SU-DHL-6 (cell line): ENCODE data around the gene DYNC2H1.

ENCODE experiments used
- H2AFZ ChIP-seq: fragments of 200-600 bp; sonication (generic); 2 replicates; pipeline ENCODE4 v1.6.1; 2014; ENCODE audit warnings: low read depth, mild to moderate bottlenecking, moderate library complexity, mixed read lengths, antibody characterized with exemption, low read length; ENCODE audit not compliant: severe bottlenecking
- H3F3A ChIP-seq: fragments of 200-600 bp; shearing (Covaris generic); 2 replicates; pipeline ENCODE4 v1.6.0; 2016; ENCODE audit warnings: antibody characterized with exemption, mild to moderate bottlenecking; ENCODE audit not compliant: insufficient read depth
- H3K27ac ChIP-seq: fragments of 200-600 bp; sonication (generic); 2 replicates; pipeline ENCODE4 v1.5.1; 2016; ENCODE audit warnings: low read depth, mild to moderate bottlenecking, low read length, moderate library complexity, mixed read lengths
- H3K27me3 ChIP-seq: fragments of 200-600 bp; sonication (generic), shearing (Covaris generic); 2 replicates; pipeline ENCODE4 v1.6.0; 2014; ENCODE audit warnings: mild to moderate bottlenecking, low read length
- H3K36me3 ChIP-seq: fragments of 200-600 bp; sonication (generic); 2 replicates; pipeline ENCODE4 v1.6.1; 2014; ENCODE audit warnings: mild to moderate bottlenecking, low read length, mixed read lengths
- H3K4me2 ChIP-seq: fragments of 300-600, 200-600 bp; shearing (Covaris generic), sonication (generic); 2 replicates; pipeline ENCODE4 v1.6.0; 2014; ENCODE audit warnings: low read length, low read depth, mild to moderate bottlenecking; ENCODE audit not compliant: poor library complexity, severe bottlenecking
- H3K4me3 ChIP-seq: fragments of 200-600 bp; sonication (generic); 2 replicates; pipeline ENCODE4 v1.5.1; 2014; ENCODE audit warnings: antibody characterized with exemption, low read length, mild to moderate bottlenecking, mixed read lengths; ENCODE audit not compliant: insufficient read depth, poor library complexity, severe bottlenecking
- H3K79me2 ChIP-seq: fragments of 200-600 bp; sonication (generic); 2 replicates; pipeline ENCODE4 v1.6.1; 2014; ENCODE audit warnings: mild to moderate bottlenecking, low read length, moderate library complexity; ENCODE audit not compliant: insufficient read depth
- H3K9ac ChIP-seq: fragments of 200-600 bp; sonication (generic); 2 replicates; pipeline ENCODE4 v1.7.0; 2014; ENCODE audit warnings: mild to moderate bottlenecking, low read length
- H3K9me2 ChIP-seq: fragments of 200-600 bp; sonication (generic); replicated peaks from 2 replicates; pipeline ENCODE4 v1.6.1; 2014; ENCODE audit warnings: low read length; ENCODE audit not compliant: insufficient read depth
- H3K9me3 ChIP-seq: fragments of 200-600 bp; sonication (generic); 2 replicates; pipeline ENCODE4 v1.6.1; 2014; ENCODE audit warnings: low read length, mixed read lengths; ENCODE audit not compliant: insufficient read depth
- H4K20me1 ChIP-seq: fragments of 200-600 bp; sonication (generic); 2 replicates; pipeline ENCODE4 v1.6.1; 2014; ENCODE audit warnings: low read depth, mild to moderate bottlenecking, antibody characterized with exemption, low read length, moderate library complexity, mixed read lengths
- EZH2phosphoT487 ChIP-seq: fragments of 200-600 bp; sonication (generic), shearing (Covaris generic); conservative IDR thresholded peaks from 2 replicates; pipeline ENCODE4 v1.6.1; 2018; ENCODE audit warnings: mild to moderate bottlenecking, antibody characterized with exemption, low read length, moderate library complexity, mixed read lengths
- TF ChIP-seq, protein P1 (sequence below): fragments of 200-600 bp; sonication (generic); IDR thresholded peaks from one replicate; pipeline ENCODE4 v1.5.1; 2017; ENCODE audit warnings: antibody characterized with exemption, mild to moderate bottlenecking, low read length, moderate library complexity; ENCODE audit not compliant: insufficient read depth, poor library complexity, severe bottlenecking

Gene DYNC2H1

DNA sequence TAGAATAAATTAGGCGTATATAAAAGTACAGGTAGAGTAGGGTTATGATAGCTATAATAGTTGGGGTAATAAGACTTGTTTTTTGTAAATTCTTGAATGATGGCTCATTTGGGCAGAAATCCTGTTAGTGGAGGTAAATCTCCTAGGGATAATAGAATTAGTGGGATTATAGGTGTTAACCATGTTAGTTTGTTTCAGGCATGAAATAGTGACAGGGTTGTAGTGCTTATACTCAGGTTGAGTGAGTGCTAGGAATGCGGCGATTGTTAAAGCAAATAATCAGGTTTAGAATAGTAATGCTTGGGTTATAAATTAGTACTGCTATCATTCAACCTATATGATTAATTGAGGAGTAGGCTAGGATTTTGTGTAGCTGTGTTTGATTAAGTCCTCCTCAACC lies 297.1 kb downstream of the DYNC2H1 start:
- H3K4me2 ChIP-seq, result no peak overlapping the region
- H3K9ac ChIP-seq, result no peak overlapping the region
- no peaks in the 10 kb centered on the region for H3K9me2 ChIP-seq
- H3K9me3 ChIP-seq, result no peaks in the 10 kb centered on the region
- H3K4me3 ChIP-seq, result no peak overlapping the region
- H3K36me3 ChIP-seq, result no peaks in the 10 kb centered on the region
- no peaks in the 10 kb centered on the region for H3K27me3 ChIP-seq
- H2AFZ ChIP-seq, result no peak overlapping the region
- H3F3A ChIP-seq, result no peaks in the 10 kb centered on the region
- H3K79me2 ChIP-seq, result no peaks in the 10 kb centered on the region
- no peak for TF ChIP-seq EZH2phosphoT487
- TF ChIP-seq, protein P1, sequence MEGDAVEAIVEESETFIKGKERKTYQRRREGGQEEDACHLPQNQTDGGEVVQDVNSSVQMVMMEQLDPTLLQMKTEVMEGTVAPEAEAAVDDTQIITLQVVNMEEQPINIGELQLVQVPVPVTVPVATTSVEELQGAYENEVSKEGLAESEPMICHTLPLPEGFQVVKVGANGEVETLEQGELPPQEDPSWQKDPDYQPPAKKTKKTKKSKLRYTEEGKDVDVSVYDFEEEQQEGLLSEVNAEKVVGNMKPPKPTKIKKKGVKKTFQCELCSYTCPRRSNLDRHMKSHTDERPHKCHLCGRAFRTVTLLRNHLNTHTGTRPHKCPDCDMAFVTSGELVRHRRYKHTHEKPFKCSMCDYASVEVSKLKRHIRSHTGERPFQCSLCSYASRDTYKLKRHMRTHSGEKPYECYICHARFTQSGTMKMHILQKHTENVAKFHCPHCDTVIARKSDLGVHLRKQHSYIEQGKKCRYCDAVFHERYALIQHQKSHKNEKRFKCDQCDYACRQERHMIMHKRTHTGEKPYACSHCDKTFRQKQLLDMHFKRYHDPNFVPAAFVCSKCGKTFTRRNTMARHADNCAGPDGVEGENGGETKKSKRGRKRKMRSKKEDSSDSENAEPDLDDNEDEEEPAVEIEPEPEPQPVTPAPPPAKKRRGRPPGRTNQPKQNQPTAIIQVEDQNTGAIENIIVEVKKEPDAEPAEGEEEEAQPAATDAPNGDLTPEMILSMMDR, result no peak
- H4K20me1 ChIP-seq, result no peaks in the 10 kb centered on the region
- no peak overlapping the region for H3K27ac ChIP-seq

GRCh38 chr11:103407641-103408040 lies 298.4 kb downstream of the DYNC2H1 start:
- no peaks in the 10 kb centered on the region for H3K27me3 ChIP-seq
- no peak for TF ChIP-seq EZH2phosphoT487
- TF ChIP-seq, protein P1, result no peak
- no peaks in the 10 kb centered on the region for H3K79me2 ChIP-seq
- no peaks in the 10 kb centered on the region for H3K9me3 ChIP-seq
- no peaks in the 10 kb centered on the region for H4K20me1 ChIP-seq
- no peak overlapping the region for H3K9ac ChIP-seq
- no peaks in the 10 kb centered on the region for H3F3A ChIP-seq
- H3K27ac ChIP-seq, result no peak overlapping the region
- H3K9me2 ChIP-seq, result no peaks in the 10 kb centered on the region
- no peak overlapping the region for H2AFZ ChIP-seq
- H3K4me2 ChIP-seq, result no peak overlapping the region
- no peaks in the 10 kb centered on the region for H3K36me3 ChIP-seq
- H3K4me3 ChIP-seq, result no peak overlapping the region

DNA sequence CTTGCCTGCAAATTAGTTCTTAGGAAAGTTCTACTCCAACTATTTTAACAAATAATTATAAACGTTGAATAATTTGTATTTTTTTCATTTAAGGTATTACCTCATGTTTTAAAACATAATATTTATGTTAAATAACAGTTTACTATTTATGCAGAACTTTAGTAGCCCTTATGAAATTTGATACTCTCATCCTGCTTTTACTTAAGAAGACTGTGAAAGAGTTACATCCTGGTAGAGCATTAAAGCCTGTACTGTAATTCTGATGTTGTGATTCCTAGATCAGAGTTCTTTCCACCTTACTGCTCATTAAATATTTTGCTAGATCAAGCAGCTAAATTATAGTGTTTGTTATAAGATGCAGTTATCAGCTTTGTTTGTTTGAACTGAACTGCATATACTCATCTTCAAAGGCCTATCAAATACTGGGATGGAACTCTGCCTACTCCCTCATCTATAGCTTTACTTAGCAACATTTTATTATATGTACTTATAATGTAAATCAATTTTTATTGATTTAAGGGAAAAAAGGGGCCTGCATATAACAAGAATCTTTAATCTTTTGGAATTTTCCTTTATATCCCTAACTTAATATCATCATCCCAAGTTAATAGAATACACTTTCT lies 304.2 kb downstream of the DYNC2H1 start:
- no peak overlapping the region for H3K27ac ChIP-seq
- no peaks in the 10 kb centered on the region for H3K9me2 ChIP-seq
- no peaks in the 10 kb centered on the region for H3K79me2 ChIP-seq
- no peaks in the 10 kb centered on the region for H3K27me3 ChIP-seq
- H3K4me3 ChIP-seq, result no peak overlapping the region
- H3F3A ChIP-seq, result no peaks in the 10 kb centered on the region
- H4K20me1 ChIP-seq, result no peaks in the 10 kb centered on the region
- H2AFZ ChIP-seq, result no peak overlapping the region
- no peaks in the 10 kb centered on the region for H3K9me3 ChIP-seq
- no peak overlapping the region for H3K4me2 ChIP-seq
- TF ChIP-seq, protein P1, result no peak
- no peak for TF ChIP-seq EZH2phosphoT487
- H3K9ac ChIP-seq, result no peak overlapping the region
- H3K36me3 ChIP-seq, result no peaks in the 10 kb centered on the region
